Mucosa of rectum (tissue), 2 donors: ENCODE results near the gene ISOC2.
A peak's percentile ranks its signal among the peaks of the same experiment; 100 is the strongest.

Source experiments
- H3K27ac ChIP-seq, 2 donors: one replicate each; pipeline ENCODE4 v1.7.0; 2013; ENCODE audit warnings: inconsistent platforms in 2 of 2, low read depth in 2 of 2, low read length in 2 of 2
- H3K27me3 ChIP-seq, 2 donors: one replicate each; pipeline ENCODE4 v1.7.0; 2013; ENCODE audit warnings: low read length in 2 of 2; ENCODE audit not compliant: control insufficient read depth in 2 of 2, insufficient read depth in 2 of 2
- H3K36me3 ChIP-seq, 2 donors: one replicate each; pipeline ENCODE4 v1.7.0; 2013; ENCODE audit warnings: low read length in 2 of 2; ENCODE audit not compliant: control insufficient read depth in 2 of 2, insufficient read depth in 2 of 2
- H3K4me1 ChIP-seq, 2 donors: one replicate each; pipeline ENCODE4 v1.7.0; 2013; ENCODE audit warnings: low read length in 2 of 2, mild to moderate bottlenecking in 1 of 2; ENCODE audit not compliant: control insufficient read depth in 2 of 2, insufficient read depth in 2 of 2
- H3K4me3 ChIP-seq, 2 donors: one replicate each; pipeline ENCODE4 v1.7.0; 2013; ENCODE audit warnings: low read length in 2 of 2
- H3K9ac ChIP-seq, 2 donors: one replicate each; pipeline ENCODE4 v1.7.0; 2013; ENCODE audit warnings: low read length in 2 of 2, low read depth in 1 of 2, mild to moderate bottlenecking in 1 of 2
- H3K9me3 ChIP-seq, 2 donors: one replicate each; pipeline ENCODE4 v1.7.0; 2013; ENCODE audit warnings: low read length in 2 of 2; ENCODE audit not compliant: control insufficient read depth in 2 of 2
- donor health status: healthy.
- donor health status: Normal muscosa, but diverticular disease.

ISOC2 gene

GRCh38 chr19:55489711-55490477 is 28.5 kb upstream of the ISOC2 start:
- H3K4me1 ChIP-seq, result peaks cover 5 to 14% of the 10 kb centered on the region in 2 donors
- H3K27me3 ChIP-seq, result peaks cover 3 to 9% of the 10 kb centered on the region in 2 donors
- no peak overlapping the region for H3K9ac ChIP-seq
- H3K9me3 ChIP-seq, result no peaks in the 10 kb centered on the region
- H3K4me3 ChIP-seq, result no peak overlapping the region
- no peak overlapping the region for H3K27ac ChIP-seq
- H3K36me3 ChIP-seq, result no peaks in the 10 kb centered on the region

GRCh38 chr19:55488986-55489710 is 27.7 kb upstream of the ISOC2 start:
- no peak overlapping the region for H3K9ac ChIP-seq
- peaks cover 3 to 8% of the 10 kb centered on the region in 2 donors for H3K27me3 ChIP-seq
- H3K9me3 ChIP-seq, result no peaks in the 10 kb centered on the region
- H3K4me1 ChIP-seq, result peaks cover 9 to 17% of the 10 kb centered on the region in 2 donors
- no peak overlapping the region for H3K27ac ChIP-seq
- H3K36me3 ChIP-seq, result no peaks in the 10 kb centered on the region
- H3K4me3 ChIP-seq, result no peak overlapping the region

- Histone ChIP-seq H3K36me3 (no peaks in the 10 kb centered on the region), H3K27ac (peak within 1 kb of the TSS; percentile 64 to 75), H3K9ac (peak within 1 kb of the TSS; percentile 14 to 48), H3K4me3 (no peak within 1 kb of the TSS), H3K4me1 (peaks cover 9 to 20% of the 10 kb centered on the region in 2 donors), H3K27me3 (peaks cover 3 to 5% of the 10 kb centered on the region in 2 donors), H3K9me3 (no peaks in the 10 kb centered on the region)
These were observed 26.7 kb upstream of the ISOC2 start, which contains the start of gene SSC5D for GRCh38 chr19:55487924-55488687. SSC5D (plus strand) TSS chr19:55488436; CDS start chr19:55488590, 154 bp downstream.

GRCh38 chr19:55486971-55487923 is 25.8 kb upstream of the ISOC2 start:
- H3K9me3 ChIP-seq, result no peaks in the 10 kb centered on the region
- no peaks in the 10 kb centered on the region for H3K36me3 ChIP-seq
- no peak overlapping the region for H3K4me3 ChIP-seq
- peaks cover 9 to 20% of the 10 kb centered on the region in 2 donors for H3K4me1 ChIP-seq
- peaks cover 3 to 5% of the 10 kb centered on the region in 2 donors for H3K27me3 ChIP-seq
- peak overlapping the region; percentile 48 to 64 for H3K27ac ChIP-seq
- H3K9ac ChIP-seq, result peak overlapping the region; percentile 14 to 23

GRCh38 chr19:55486043-55486970 is 24.9 kb upstream of the ISOC2 start:
- peak overlapping the region; percentile 48 to 64 for H3K27ac ChIP-seq
- no peak overlapping the region for H3K4me3 ChIP-seq
- H3K36me3 ChIP-seq, result no peaks in the 10 kb centered on the region
- H3K9me3 ChIP-seq, result no peaks in the 10 kb centered on the region
- peaks cover 9 to 19% of the 10 kb centered on the region in 2 donors for H3K4me1 ChIP-seq
- no peak overlapping the region for H3K9ac ChIP-seq
- H3K27me3 ChIP-seq, result peaks cover 0 to 4% of the 10 kb centered on the region in 2 donors

GRCh38 chr19:55485439-55486011 is 24.1 kb upstream of the ISOC2 start:
- Histone ChIP-seq H3K9ac (peak overlapping the region in 1 of 2 donors; percentile 33), H3K36me3 (no peaks in the 10 kb centered on the region), H3K27ac (peak overlapping the region; percentile 65 to 74), H3K4me1 (peaks cover 9 to 17% of the 10 kb centered on the region in 2 donors), H3K9me3 (no peaks in the 10 kb centered on the region), H3K4me3 (peak overlapping the region; percentile 62 to 65), H3K27me3 (no peaks in the 10 kb centered on the region)

GRCh38 chr19:55484593-55485438 is 23.4 kb upstream of the ISOC2 start, which contains the start of gene NAT14:
NAT14 (plus strand) TSS chr19:55485188; CDS start chr19:55485709, 521 bp downstream.
- H3K27ac ChIP-seq, result peak within 1 kb of the TSS; percentile 65 to 74
- H3K4me3 ChIP-seq, result peak within 1 kb of the TSS; percentile 62 to 65
- H3K4me1 ChIP-seq, result peaks cover 9 to 17% of the 10 kb centered on the region in 2 donors
- H3K36me3 ChIP-seq, result no peaks in the 10 kb centered on the region
- peak within 1 kb of the TSS; percentile 32 to 37 for H3K9ac ChIP-seq
- H3K9me3 ChIP-seq, result no peaks in the 10 kb centered on the region
- no peaks in the 10 kb centered on the region for H3K27me3 ChIP-seq
